HG03558 (cell line): Measurements from ENCODE around the gene NDUFA1.
"Not testable (repeated sequence)": the region's sequence is repeated elsewhere in the genome, so short reads cannot be mapped to it uniquely, and the experiment has no call there.

ENCODE experiments used
- ATAC-seq: cut with Tn5 transposase; IDR thresholded peaks from one replicate; pipeline ENCODE4 v1.9.1; 2021; ENCODE audit warnings: moderate number of reproducible peaks; ENCODE audit not compliant: unreplicated experiment; ENCODE audit errors: extremely low read depth

Gene NDUFA1

DNA sequence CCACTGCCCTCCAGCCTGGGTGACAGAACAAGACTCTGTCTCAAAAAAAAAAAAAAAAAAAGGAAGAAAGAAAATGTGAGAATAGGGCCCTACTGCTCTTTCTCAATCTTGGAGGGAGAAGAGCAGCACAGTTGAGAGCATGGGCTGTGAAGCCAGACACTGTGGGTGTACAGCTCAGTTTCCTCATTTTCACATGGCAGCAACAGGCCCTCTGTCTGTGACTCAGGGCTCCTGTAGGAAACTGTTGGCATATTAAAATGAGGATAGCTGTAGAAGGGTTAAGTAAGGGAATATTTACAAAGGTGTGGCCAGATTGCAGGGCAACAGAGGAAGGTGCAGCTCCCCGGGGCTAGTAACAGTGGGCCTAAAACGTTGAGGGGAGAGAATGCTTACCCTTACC lies 27.5 kb downstream of the NDUFA1 start:
- no peak for ATAC-seq

DNA sequence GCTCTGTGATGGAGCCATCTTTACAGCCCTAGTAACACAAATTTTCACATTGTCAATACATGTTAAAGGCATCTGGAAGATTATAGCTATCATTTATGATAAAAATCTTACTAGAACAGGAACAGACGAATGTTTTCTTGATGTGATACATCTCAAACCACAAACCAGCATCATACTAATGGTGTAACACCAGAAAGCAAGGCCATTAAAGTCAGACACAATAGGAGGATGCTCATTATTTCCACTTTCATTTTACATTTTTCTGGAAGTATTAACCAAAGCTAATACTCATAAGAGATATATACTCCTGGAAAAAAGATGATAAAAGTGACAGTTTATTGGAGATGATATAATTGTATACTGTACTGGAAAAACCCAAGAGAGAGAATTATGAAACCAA lies 29.3 kb downstream of the NDUFA1 start:
- no peak for ATAC-seq

GRCh38 chrX:119916310-119916709 lies 44.7 kb downstream of the NDUFA1 start:
- ATAC-seq: no peak

GRCh38 chrX:119917877-119918276 lies 46.2 kb downstream of the NDUFA1 start:
- ATAC-seq: no peak

GRCh38 chrX:119919835-119920585 lies 48.4 kb downstream of the NDUFA1 start:
- ATAC-seq: no peak

- ATAC-seq: not testable (repeated sequence)
Measured at GRCh38 chrX:119922391-119922790, 50.8 kb downstream of the NDUFA1 start.
